ENCODE data around the gene NDRG2.

DNA sequence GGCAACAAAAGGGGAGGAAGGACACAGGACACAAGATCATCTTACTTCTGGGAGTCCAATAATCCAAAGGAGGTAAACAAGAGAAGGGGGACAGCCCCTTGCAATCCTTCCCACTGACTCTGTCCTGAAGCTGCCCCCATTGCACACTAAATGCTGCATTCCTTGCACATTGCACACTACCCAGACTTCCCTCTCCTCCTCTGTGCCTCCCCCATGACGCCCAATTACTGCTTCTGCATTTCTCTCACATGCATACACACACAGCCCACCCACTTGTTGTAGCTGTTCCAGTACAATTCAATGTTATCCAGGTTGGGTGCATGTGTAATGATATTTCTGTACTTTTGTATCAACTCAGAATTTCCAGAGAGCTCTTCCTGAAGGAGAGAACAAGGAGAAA, 5.5 kb downstream of the NDRG2 start:
- TF ChIP-seq CTCF (IDR thresholded peaks at IDR 0.05) (no peak), POLR2A (IDR thresholded peaks at IDR 0.05) (no peak), EP300 (IDR thresholded peaks at IDR 0.05) (no peak)
